Gastroesophageal sphincter (tissue), 3 donors: ENCODE measurements around the gene IL4.

Experiments used
- CTCF ChIP-seq, 4 experiments: fragments of 200-600 bp in 2 of 4; fragments of 450-650 bp in 2 of 4; sonication (generic) in 1 of 4; IDR thresholded peaks; one replicate each; pipeline ENCODE4 v1.5.1; 2017 to 2019; ENCODE audit warnings: antibody characterized with exemption in 4 of 4, mild to moderate bottlenecking in 2 of 4, moderate library complexity in 2 of 4
- POLR2A ChIP-seq, 2 donors: fragments of 450-650 bp; IDR thresholded peaks; one replicate each; pipeline ENCODE4 v1.6.1; 2017; ENCODE audit warnings: antibody characterized with exemption in 2 of 2, mild to moderate bottlenecking in 2 of 2, moderate library complexity in 1 of 2

GRCh38 chr5:132669455-132669820 lies 4.4 kb upstream of the IL4 start:
- TF ChIP-seq POLR2A (IDR thresholded peaks at IDR 0.05) (no peak), CTCF (IDR thresholded peaks at IDR 0.05) (no peak)
